H1 (cell line): Measurements from ENCODE around the gene PRPF18. TPM values are rescaled to one million over a fixed set of nuclear protein-coding genes. Genes with fewer than 3 reads are reported as not detected.

Source experiments
- CTCF ChIA-PET: fragments of 300-600 bp; sonication (Branson Sonifier 250); formaldehyde crosslinking; loops from one replicate; lab custom pipeline; 2021; ENCODE audit not compliant: partially characterized antibody; lab: Charles Lee
- POLR2A ChIA-PET: fragments of 300-600 bp; sonication (Branson Sonifier 250); formaldehyde crosslinking; loops from one replicate; lab custom pipeline; 2021; ENCODE audit warnings: inconsistent platforms; ENCODE audit not compliant: partially characterized antibody; lab: Charles Lee
- DNase-seq, 2 experiments: peaks; one replicate each; pipeline versions ENCODE4 v3.0.0 to v3.0.0-alpha.2; 2010 to 2022; ENCODE audit warnings: low spot score in 2 of 2, low read depth in 1 of 2, mixed read lengths in 1 of 2
- FAIRE-seq: peaks from 2 replicates; lab custom pipeline; 2011; peaks lifted over from hg19 to GRCh38; lab: Jason Lieb, UNC
- H2AFZ ChIP-seq: 2 replicates; pipeline ENCODE4 v1.8.1; 2012; ENCODE audit warnings: low read length, inconsistent platforms
- H2AK5ac ChIP-seq: 2 replicates; pipeline ENCODE4 v1.6.1; 2013; ENCODE audit warnings: low read depth, low read length
- H2BK120ac ChIP-seq: replicated peaks from 2 replicates; pipeline ENCODE3; 2013; ENCODE audit warnings: low read depth, low read length, inconsistent platforms
- H2BK12ac ChIP-seq: 2 replicates; pipeline ENCODE4 v1.6.1; 2013; ENCODE audit warnings: low read depth, low read length
- H2BK15ac ChIP-seq: 2 replicates; pipeline ENCODE4 v1.6.1; 2013; ENCODE audit warnings: low read length
- H2BK20ac ChIP-seq: 2 replicates; pipeline ENCODE4 v1.6.1; 2013; ENCODE audit warnings: low read length
- H2BK5ac ChIP-seq: 2 replicates; pipeline ENCODE4 v1.6.1; 2013; ENCODE audit warnings: low read depth, low read length
- H3K14ac ChIP-seq: 2 replicates; pipeline ENCODE4 v1.6.1; 2013; ENCODE audit warnings: inconsistent platforms; ENCODE audit not compliant: insufficient read length
- H3K18ac ChIP-seq: 2 replicates; pipeline ENCODE4 v1.6.1; 2013; ENCODE audit warnings: low read length; ENCODE audit errors: extremely low read depth
- H3K23ac ChIP-seq: 2 replicates; pipeline ENCODE4 v1.6.1; 2013; ENCODE audit warnings: inconsistent platforms; ENCODE audit not compliant: insufficient read length
- H3K23me2 ChIP-seq: 2 replicates; pipeline ENCODE4 v1.6.1; 2013; ENCODE audit warnings: low read depth, low read length
- H3K27ac ChIP-seq: 2 replicates; pipeline ENCODE4 v1.6.1; 2011; ENCODE audit warnings: low read depth, low read length, inconsistent platforms
- H3K27me3 ChIP-seq, 4 experiments: replicated peaks in 1 of 4; 1 replicate in 1 of 4; 2 replicates in 3 of 4; pipeline versions ENCODE4 v1.6.1 to v1.8.1; 2011 to 2013; ENCODE audit warnings: low read length in 3 of 4, mild to moderate bottlenecking in 3 of 4, inconsistent platforms in 2 of 4, mixed read lengths in 2 of 4, moderate library complexity in 1 of 4; ENCODE audit not compliant: control insufficient read depth in 3 of 4, insufficient read depth in 3 of 4; ENCODE audit errors: extremely low read depth in 1 of 4
- H3K36me3 ChIP-seq, 4 experiments: 2 replicates each; pipeline versions ENCODE4 v1.6.1 to v1.8.1; 2011 to 2013; ENCODE audit warnings: mild to moderate bottlenecking in 4 of 4, low read length in 3 of 4, moderate library complexity in 2 of 4, control low read depth in 1 of 4, inconsistent platforms in 1 of 4; ENCODE audit not compliant: insufficient read depth in 4 of 4, control insufficient read depth in 2 of 4
- H3K4ac ChIP-seq: replicated peaks from 2 replicates; pipeline ENCODE3; 2013; ENCODE audit warnings: low read length, low read depth, mixed read lengths, inconsistent platforms; ENCODE audit not compliant: insufficient read length
- H3K4me1 ChIP-seq, 4 experiments: replicated peaks in 1 of 4; 1 replicate in 1 of 4; 2 replicates in 3 of 4; pipeline versions ENCODE4 v1.6.1 to v1.8.1; 2011 to 2013; ENCODE audit warnings: low read length in 3 of 4, inconsistent platforms in 2 of 4, mixed read lengths in 1 of 4; ENCODE audit not compliant: insufficient read depth in 4 of 4, control insufficient read depth in 3 of 4
- H3K4me2 ChIP-seq, 2 experiments: 2 replicates each; pipeline versions ENCODE4 v1.6.1 to v1.8.1; 2011 to 2013; ENCODE audit warnings: low read depth in 2 of 2, low read length in 2 of 2, control low read depth in 1 of 2, inconsistent platforms in 1 of 2, mild to moderate bottlenecking in 1 of 2; ENCODE audit not compliant: insufficient read depth in 1 of 2
- H3K4me3 ChIP-seq, 4 experiments: fragments of 200-600, 300-600 bp in 1 of 4; sonication (generic), shearing (Covaris generic), sonication (Bioruptor Twin) in 1 of 4; 2 replicates each; pipeline versions ENCODE4 v1.5.1 to v1.8.1; 2011 to 2016; ENCODE audit warnings: low read length in 4 of 4, low read depth in 3 of 4, control low read depth in 2 of 4, inconsistent platforms in 2 of 4, mild to moderate bottlenecking in 2 of 4, mixed read lengths in 1 of 4, moderate library complexity in 1 of 4; ENCODE audit not compliant: insufficient read depth in 2 of 4; ENCODE audit errors: extremely low read depth in 1 of 4
- H3K56ac ChIP-seq: replicated peaks from 2 replicates; pipeline ENCODE3; 2013; ENCODE audit warnings: low read depth, mild to moderate bottlenecking, mixed read lengths, low read length, inconsistent platforms; ENCODE audit not compliant: insufficient read length
- H3K79me1 ChIP-seq: 2 replicates; pipeline ENCODE4 v1.6.1; 2013; ENCODE audit warnings: low read depth, low read length, control low read depth
- H3K79me2 ChIP-seq, 2 experiments: 2 replicates each; pipeline versions ENCODE4 v1.6.1 to v1.8.1; 2012 to 2013; ENCODE audit warnings: low read length in 2 of 2, mild to moderate bottlenecking in 2 of 2, inconsistent platforms in 1 of 2; ENCODE audit not compliant: insufficient read depth in 2 of 2, control insufficient read depth in 1 of 2
- H3K9ac ChIP-seq, 4 experiments: replicated peaks in 1 of 4; 1 replicate in 1 of 4; 2 replicates in 3 of 4; pipeline versions ENCODE4 v1.6.1 to v1.8.1; 2011 to 2013; ENCODE audit warnings: low read depth in 3 of 4, low read length in 3 of 4, control low read depth in 2 of 4, mild to moderate bottlenecking in 2 of 4, moderate library complexity in 2 of 4, inconsistent platforms in 1 of 4; ENCODE audit errors: extremely low read depth in 1 of 4
- H3K9me3 ChIP-seq, 2 experiments: 2 replicates each; pipeline versions ENCODE4 v1.6.1 to v1.8.1; 2012 to 2013; ENCODE audit warnings: mild to moderate bottlenecking in 2 of 2, moderate library complexity in 2 of 2, control low read depth in 1 of 2, inconsistent platforms in 1 of 2, low read depth in 1 of 2, low read length in 1 of 2, mixed read lengths in 1 of 2; ENCODE audit not compliant: insufficient read depth in 2 of 2
- H4K20me1 ChIP-seq, 2 experiments: replicated peaks in 1 of 2; 2 replicates each; pipeline versions ENCODE3 to v1.8.1; 2011 to 2013; ENCODE audit warnings: inconsistent platforms in 2 of 2, low read length in 2 of 2, mild to moderate bottlenecking in 1 of 2; ENCODE audit not compliant: insufficient read depth in 2 of 2, control insufficient read depth in 1 of 2
- H4K5ac ChIP-seq: 2 replicates; pipeline ENCODE4 v1.6.1; 2013; ENCODE audit warnings: low read length, low read depth, mixed read lengths, inconsistent platforms; ENCODE audit not compliant: insufficient read length
- H4K8ac ChIP-seq: 2 replicates; pipeline ENCODE4 v1.8.0; 2013; ENCODE audit warnings: mild to moderate bottlenecking, moderate library complexity, low read length, inconsistent platforms; ENCODE audit not compliant: insufficient read depth; ENCODE audit errors: extremely low read depth
- H4K91ac ChIP-seq: replicated peaks from 2 replicates; pipeline ENCODE3; 2013; ENCODE audit warnings: low read length, mixed read lengths, inconsistent platforms; ENCODE audit not compliant: insufficient read length
- E2F6 ChIP-seq: IDR thresholded peaks from 2 replicates; pipeline ENCODE4 v1.6.1; 2012; ENCODE audit warnings: inconsistent platforms
- GABPA ChIP-seq: IDR thresholded peaks from 2 replicates; pipeline ENCODE4 v1.6.1; 2011; ENCODE audit warnings: mild to moderate bottlenecking, low read length, moderate library complexity, borderline replicate concordance; ENCODE audit not compliant: insufficient read depth
- JUND ChIP-seq: IDR thresholded peaks from 2 replicates; pipeline ENCODE4 v1.6.1; 2011; ENCODE audit warnings: mild to moderate bottlenecking, improper control_type of control experiment, low read length
- MAX ChIP-seq: IDR thresholded peaks from 2 replicates; pipeline ENCODE4 v1.6.1; 2012; ENCODE audit warnings: inconsistent platforms
- WGBS, 2 experiments: shearing (Covaris generic) in 1 of 2; methylation state at CpG; one replicate each; pipeline versions ENCODE4 v1.1.6 to v1.1.7; 2013 to 2015; ENCODE audit warnings: low lambda C conversion rate in 2 of 2, mixed read lengths in 2 of 2, inconsistent platforms in 1 of 2, low coverage in 1 of 2, missing lambda C conversion rate in 1 of 2; ENCODE audit not compliant: insufficient replicate concordance in 2 of 2, insufficient coverage in 1 of 2, insufficient read length in 1 of 2; ENCODE audit errors: extremely low coverage in 1 of 2, missing lambda C conversion rate in 1 of 2; 5-methylcytosine and 5-hydroxymethylcytosine counted together
- polyA plus RNA-seq, 7 experiments: library from polyadenylated mRNA; depleted of rRNA in 3 of 7; stranded (reverse) in 5 of 7; unstranded in 2 of 7; fragments of >200 nt in 5 of 7; fragments of 200-250 nt in 2 of 7; gene quantifications; 1 replicate in 5 of 7; 2 replicates in 1 of 7; 4 replicates in 1 of 7; pipeline versions ENCODE4 v1.2.1 to v1.2.3, GENCODE V29; 2011 to 2013; ENCODE audit warnings: missing spikeins in 2 of 7, mixed read lengths in 2 of 7
- total RNA-seq: library from RNA; stranded (reverse); fragmentation: NEBNext Ultra II Directional; extraction: Animal tissue kit (Norgen Biotek cat#: 25700); gene quantifications from 2 replicates; pipeline ENCODE4 v1.2.1, GENCODE V29; 2021

Gene PRPF18
- total and polyA plus RNA-seq, 2 of the 8 experiments (the other 6 are each of a cell fraction or from before 2014, with no cell fraction given) = 3.8 to 12.6 TPM

- no peak overlapping the region for H2BK15ac ChIP-seq
- H2BK120ac ChIP-seq = no peak overlapping the region
- no peak overlapping the region for H3K4ac ChIP-seq
- no peak overlapping the region for H2AK5ac ChIP-seq
- H3K4me2 ChIP-seq = no peak overlapping the region
- H3K9me3 ChIP-seq = no peaks in the 10 kb centered on the region
- DNase-seq = no peak
- H2BK12ac ChIP-seq = no peak overlapping the region
- no peaks in the 10 kb centered on the region for H4K20me1 ChIP-seq
- 86% methylated on average over 4 of the region's 4 CpGs; no CpG with 5 or more reads in 1 of the 2 experiments for WGBS, 2 experiments
- CTCF ChIA-PET = interaction anchor here (0.6 kb wide), 1 partner anchor 1786 kb away, joined by 3 read pairs; no protein-coding TSS in a partner anchor
- H2AFZ ChIP-seq = no peak overlapping the region
- H3K23me2 ChIP-seq = no peaks in the 10 kb centered on the region; the same call in 1 of the 2 replicates
- H3K14ac ChIP-seq = no peak overlapping the region
- no peak overlapping the region for H2BK20ac ChIP-seq
- H3K27me3 ChIP-seq = no peaks in the 10 kb centered on the region
- no peak overlapping the region for H3K27ac ChIP-seq
- no peaks in the 10 kb centered on the region for H3K79me1 ChIP-seq
- no peak overlapping the region for H4K5ac ChIP-seq
- H3K23ac ChIP-seq = no peak overlapping the region
- H3K9ac ChIP-seq = no peak overlapping the region
- no peaks in the 10 kb centered on the region for H3K4me1 ChIP-seq
- no peak overlapping the region for H3K18ac ChIP-seq
- no peak for FAIRE-seq
- H3K56ac ChIP-seq = no peak overlapping the region
- no peak overlapping the region for H2BK5ac ChIP-seq
- no peak overlapping the region for H4K91ac ChIP-seq
- H4K8ac ChIP-seq = no peak overlapping the region
- H3K36me3 ChIP-seq = no peaks in the 10 kb centered on the region
- H3K4me3 ChIP-seq = no peak overlapping the region
- POLR2A ChIA-PET = no interaction called here
- H3K79me2 ChIP-seq = no peaks in the 10 kb centered on the region
- TF ChIP-seq JUND = no peak
- no peak for TF ChIP-seq GABPA
- no peak for TF ChIP-seq E2F6
- no peak for TF ChIP-seq MAX
Measured at GRCh38 chr10:13573960-13574359, 12.8 kb upstream of the PRPF18 start.
